Epidermal melanocyte (primary cell): ENCODE measurements around the gene RFX7.

Source experiments
- DNase-seq: peaks from one replicate; pipeline ENCODE4 v3.0.0; 2011; ENCODE audit warnings: low spot score; ENCODE audit not compliant: insufficient read length

RFX7 gene

DNA sequence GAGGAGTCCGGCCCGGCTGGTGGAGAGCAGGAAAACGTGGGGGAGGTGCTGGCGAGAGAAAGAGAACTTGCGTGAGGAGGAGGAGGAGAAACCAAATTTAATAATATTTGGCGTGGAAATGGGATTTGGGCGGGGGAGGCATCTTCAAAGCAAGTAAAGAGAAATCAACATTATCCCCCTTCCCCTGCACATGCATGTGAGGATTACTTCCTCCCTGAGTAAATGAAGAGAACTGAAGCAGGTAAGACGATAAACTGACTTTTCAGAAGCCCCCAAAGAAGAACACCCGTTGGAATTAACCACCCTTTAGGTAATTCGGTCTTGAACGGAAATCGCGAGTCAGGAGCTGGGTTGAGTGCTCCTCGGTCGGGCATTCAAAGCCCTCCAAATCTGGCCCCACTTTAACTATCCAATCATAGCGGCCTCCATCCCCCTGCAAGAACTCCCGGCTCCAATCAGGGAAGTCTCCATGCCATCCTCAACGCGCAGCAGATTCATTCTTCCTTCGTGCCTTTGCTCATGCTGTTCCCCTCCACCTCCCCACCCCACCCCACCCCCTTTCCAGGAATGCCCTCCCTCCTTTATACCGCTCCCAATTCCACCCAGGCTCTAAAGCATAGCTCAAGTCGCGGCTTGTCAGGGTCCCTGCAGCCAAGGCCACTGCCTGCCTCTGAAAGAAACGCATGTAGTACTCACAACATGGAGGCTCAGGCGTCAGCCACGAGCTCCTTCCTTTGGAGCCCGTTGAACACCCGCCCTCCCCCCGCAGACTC, 545 bp upstream of the RFX7 start:
- no peak for DNase-seq

DNA sequence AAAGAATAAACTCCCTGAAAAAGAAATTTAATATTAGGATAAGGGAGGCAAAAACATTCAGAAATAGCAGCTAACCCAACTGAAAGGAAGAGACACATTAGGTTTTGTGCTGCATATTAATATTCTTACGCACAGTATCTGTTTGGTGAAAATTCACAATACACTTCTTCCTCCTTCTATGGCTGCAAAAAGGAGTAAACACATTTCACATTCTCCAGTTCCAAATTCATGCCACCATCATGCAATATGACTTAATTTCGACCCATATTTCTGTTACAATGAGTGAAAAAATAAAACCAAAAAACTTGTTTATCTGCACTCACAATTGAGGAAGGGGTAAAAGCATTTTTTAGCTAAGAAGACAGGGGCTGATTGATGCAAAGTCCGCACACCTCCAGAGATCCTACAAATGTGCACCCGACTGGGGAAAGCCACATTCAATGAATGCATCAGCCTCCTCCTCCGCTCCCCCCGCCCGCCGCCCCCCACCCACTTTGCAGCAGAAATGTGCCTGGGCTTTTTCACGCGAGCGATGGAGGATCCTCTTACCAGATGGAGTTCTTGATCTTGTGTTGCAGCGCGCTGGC, 1.0 kb downstream of the RFX7 start:
- no peak for DNase-seq

DNA sequence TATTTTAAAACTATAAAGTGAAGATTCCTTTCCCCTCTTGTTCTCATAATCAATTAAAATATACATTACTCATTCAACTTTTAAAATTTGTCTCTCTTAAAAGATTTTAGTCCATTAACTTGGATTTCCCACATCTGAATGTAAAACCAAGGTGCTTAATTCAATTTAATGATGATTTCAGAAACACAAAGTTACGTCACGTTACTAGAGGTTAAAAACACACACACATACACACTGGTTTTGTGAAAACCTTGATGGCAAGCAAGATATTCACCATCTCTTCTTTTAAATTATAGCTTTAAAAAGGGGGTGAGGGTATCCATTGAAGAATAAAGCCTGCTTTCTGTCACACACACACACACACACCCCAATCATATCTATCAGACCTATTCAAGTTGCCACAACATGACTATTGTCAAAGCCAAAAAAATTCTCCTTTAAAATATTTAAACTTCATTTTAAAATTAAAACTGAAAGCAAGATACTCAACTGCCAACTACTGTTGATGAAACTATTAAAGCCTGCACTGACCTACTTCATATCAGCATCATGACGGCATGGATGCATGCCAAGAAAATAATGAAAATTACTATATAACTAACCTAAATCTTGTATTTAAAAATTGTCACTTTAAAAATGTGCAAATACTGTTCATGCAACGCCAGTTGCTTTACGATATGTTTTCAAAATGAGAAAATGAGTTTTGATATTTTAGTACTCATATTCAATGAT, 2.1 kb downstream of the RFX7 start:
- DNase-seq: no peak

DNA sequence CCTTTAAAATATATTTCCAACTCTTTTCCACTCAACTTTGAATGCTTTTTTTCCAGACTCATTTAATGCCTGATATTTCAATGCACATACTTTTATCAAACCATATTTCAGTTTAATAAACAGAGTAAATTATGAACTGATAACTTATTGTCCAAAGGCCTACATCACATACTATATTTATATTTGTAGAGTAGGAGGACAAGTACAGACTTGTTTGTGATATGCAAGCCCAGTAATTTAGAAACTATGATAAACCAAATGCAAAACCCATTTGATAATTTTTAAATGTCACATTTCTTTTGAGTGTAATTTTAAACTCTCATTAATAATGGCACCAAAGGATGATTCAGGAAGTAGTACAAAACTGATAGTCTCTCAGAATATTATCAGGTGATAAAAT, 3.3 kb downstream of the RFX7 start:
- no peak for DNase-seq

DNA sequence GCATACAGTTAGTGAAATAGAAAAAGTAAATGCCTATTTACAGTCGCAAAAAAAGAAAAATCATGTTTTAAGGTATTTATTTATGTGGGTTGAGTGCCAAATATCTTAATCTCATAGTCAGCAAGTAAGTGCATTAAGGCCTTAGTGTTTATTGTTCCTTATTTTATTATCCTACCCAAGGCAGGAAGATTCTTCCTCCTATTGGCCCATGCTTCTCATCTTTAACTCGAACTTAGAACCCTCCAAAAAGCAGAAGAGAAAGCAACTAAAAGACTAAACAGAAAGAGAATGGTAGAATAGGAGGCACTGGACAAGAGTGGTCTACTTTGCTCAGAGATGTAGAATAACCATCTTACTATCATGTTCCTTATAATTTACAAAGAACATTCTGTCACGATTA, 7.5 kb downstream of the RFX7 start:
- no peak for DNase-seq

DNA sequence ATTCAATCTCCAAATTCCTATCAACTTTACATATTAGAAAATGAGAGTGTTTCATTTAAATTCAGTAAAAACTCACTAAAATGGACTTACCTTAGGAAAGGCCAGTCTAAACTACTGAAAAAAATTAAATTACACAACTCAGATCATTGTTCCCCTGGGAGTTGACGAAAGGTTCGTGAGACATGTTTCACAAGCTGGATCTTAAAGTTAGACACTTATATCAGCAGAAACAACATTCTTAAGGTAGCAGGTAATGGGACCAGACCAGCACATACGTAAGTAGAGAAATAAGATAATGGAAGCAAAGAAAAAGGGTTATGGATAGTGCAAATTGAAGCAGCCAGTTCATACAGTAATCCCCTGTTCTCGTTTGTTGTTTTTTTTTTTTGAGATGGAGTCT, 8.9 kb downstream of the RFX7 start:
- DNase-seq: no peak

DNA sequence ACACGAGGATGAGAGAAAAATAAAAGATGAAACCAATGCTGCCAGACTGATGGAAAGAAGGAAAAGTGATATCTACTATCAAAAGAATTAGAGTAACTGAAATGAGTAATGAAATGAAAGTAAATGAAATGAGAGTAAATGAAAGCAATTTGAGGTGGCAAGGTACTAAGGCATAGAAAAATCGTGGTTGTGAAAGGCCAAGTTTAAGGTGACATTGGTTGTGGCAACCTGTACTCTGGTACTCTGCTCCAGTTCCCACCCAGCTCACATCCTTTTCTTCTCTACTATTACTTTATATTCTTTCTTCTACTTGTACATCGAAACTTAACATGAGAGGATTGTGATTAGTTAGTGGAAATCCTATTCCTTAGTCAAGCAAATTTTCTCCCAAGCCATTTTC, 10.1 kb downstream of the RFX7 start:
- no peak for DNase-seq

DNA sequence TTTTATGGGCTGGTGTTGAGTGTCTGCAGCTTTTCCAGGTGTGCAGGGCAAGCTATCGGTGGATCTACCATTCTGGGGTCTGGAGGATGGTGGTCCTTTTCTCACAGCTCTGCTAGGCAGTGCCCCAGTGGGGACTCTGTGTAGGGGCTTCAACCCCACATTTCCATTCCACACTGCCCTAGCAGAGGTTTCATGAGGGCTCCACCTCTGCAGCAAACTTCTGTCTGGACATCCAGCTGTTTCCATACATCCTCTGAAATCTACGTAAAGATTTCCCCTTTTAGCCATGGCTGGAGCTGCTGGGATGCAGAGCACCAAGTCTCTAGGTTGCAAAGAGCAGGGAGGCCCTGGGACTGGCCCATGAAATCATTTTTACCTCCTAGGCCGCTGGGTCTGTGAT, 11.6 kb downstream of the RFX7 start:
- no peak for DNase-seq

DNA sequence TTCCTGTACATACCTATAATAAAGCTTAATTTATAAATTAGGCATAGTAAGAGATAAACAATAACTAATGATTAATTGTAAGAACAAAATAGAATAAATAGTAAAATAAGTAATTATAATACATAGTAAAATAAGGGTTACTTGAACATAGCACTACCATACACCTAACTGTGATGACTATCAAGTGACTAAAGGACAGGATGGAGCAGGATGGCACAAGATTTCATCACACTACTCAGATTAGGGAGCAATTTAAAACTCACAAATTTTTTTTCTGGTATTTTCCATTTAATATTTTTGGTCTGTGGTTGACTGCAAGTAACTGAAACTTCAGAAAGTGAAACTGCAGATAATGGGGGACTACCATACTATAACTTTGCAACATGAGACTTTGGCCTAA, 14.8 kb downstream of the RFX7 start:
- no peak for DNase-seq

DNA sequence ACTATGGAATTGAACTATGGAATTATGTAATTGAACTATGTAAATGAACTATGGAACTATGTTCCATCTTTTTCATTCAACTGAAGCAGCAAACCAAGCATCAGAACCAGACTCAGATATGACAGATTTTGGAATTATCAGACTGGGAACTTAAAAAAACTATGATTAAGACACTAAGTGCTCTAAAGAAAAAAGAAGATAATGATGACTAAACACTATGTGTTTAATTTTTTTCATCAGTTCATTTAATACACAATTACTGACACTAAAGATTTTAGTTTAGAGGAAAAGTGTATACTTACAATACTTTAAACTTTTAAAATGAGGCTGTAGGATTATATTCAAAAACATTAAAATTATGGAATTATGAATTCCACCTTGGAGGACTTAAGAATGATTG, 15.3 kb downstream of the RFX7 start:
- no peak for DNase-seq

DNA sequence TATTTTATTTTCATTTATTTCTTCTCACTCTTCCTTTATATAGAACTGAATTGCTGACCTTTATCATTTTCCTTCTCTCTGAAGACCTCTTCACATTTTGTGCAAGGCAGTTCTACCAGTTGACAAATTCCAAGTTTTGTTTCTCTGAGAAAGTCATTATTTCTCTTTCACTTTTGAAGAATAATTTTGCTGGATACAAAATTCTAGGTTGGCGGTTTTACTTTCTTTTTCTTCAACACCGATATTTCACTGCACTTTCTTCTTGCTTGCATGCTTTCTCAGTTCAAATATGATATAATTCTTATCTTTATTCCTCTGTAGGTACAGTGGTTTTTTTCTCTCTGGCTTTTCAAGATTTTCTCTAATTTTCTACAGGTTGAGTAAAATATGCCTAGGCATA, 15.9 kb downstream of the RFX7 start:
- DNase-seq: no peak

DNA sequence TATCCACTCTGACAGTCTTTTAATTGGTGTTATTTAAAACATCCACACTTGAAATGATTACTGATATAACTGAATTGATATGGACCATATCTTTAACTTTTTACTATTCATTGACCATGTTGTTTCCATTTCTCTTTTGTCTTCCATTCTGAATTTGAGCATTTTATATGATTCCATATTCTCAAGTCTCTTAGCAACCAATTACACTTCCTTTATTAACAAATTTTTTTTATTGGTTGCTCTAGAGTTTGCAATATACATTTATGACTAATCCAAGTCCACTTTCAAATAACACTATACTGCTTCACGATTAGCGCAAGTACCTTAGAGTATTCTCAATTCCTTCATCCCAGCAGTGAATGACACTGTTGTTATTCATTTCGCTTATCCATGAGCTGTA, 16.4 kb downstream of the RFX7 start:
- no peak for DNase-seq

DNA sequence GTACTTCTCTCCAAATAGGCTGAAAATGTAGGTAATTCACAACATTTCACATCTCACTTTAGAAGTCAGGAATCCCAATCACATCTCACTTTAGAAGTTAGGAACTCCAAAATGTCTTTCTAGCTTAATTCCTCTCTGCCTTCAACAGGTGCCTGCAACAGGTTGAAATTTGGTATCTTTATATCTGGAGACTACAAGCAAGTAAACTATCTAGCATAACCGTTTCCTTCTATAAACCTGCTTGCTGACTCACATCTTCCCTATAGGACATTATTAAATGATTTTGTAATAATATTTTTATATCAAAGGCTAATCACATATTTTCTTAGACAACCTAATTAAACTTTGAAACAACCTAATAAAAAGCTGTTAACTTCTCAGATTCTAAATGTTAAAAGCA, 18.2 kb downstream of the RFX7 start:
- no peak for DNase-seq

DNA sequence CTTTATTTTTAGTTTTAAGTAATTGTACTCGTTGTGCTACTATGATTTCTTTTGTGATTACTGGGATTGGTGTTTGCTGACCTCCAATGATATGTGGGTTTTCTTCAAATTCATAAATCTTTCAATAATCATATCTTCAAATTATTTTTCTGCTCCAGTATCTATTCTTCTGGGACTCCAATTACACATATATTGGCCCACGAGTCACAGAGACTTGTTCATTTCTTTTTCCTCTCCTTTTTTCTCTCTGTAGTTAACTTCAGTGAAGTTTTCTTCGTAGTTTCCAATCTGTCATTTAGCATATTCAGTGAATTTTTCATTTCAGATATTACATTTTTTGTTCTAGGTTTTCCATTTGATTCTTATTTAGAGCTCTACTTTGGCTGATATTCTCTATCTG, 21.4 kb downstream of the RFX7 start:
- DNase-seq: no peak

DNA sequence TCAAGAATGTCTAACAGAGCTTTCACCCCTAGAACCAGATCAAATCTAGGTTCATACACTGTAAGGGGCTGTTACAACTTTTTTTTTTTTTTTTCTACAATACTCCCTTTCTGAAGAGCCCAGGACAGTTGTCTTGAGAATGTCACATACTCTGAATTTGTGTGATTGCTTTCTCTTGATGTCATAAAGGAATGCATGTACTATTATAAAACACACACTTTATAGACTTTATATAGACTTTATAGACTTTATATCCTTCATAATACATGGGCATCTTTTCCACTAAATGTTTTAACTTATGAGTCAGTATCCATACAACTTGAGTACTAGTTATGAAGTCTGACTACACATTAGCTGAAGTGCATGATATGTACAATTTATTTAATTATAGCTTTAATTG, 26.3 kb downstream of the RFX7 start:
- no peak for DNase-seq

DNA sequence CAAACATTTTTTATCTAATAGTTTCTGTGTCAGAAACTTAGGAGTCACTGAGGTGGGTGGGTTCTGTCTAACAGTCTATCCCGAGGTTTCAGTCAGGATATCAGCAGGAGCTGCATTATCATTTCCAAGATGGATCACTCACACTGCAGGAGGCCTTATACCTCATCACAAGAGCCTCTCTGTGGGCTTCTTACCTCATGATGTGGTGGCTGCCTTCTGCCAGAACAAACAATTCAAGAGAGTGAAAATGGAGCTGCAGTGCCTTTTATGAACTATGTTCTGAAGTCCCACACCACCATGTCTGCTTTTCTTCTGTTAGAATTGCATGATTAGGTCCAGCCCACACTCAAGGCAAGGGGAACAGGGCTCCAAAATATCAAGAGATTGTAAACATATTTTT, 27.9 kb downstream of the RFX7 start:
- no peak for DNase-seq

DNA sequence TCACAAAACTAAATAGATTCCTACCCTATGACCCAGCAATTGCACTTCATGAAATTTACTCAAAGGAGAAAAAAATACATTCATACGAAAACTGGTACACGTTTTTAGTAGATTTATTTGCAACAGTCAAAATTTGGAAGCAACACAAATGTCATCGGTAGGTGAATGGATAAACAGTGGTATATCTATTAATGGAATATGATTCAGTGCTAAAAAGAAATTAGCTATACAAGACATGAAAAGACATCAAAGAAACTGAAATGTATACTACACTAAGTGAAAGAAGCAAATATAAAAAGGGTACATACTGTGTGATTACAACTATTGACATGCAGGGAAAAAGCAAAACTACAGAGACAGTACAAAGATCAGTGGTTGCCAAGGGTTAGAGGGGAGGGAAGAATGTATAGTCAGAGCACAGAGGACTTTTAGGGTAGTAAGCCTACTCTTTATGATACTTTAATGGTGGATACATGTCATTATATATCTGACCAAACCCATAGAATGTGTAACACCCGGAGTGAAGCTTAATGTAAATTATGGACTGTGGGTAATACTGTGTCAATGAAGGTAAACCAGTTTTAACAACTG, 31.6 kb downstream of the RFX7 start:
- no peak for DNase-seq

DNA sequence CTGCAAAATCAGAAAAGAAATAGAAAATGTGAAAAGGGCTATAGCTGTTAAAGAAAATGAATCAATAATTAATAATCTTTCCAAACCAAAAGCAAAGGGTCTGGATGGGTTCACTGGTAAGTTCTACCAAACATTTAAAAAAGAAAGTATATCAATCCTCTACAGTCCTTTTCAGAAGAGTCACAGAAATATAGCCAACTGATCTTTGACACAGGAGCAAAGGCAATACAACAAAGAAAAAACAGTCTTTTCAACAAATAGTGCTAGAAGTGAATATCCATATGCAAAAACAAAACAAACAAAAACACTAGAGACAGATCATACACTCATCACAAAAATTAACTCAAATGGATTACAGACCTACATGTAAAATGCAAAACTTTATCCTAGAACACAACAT, 32.6 kb downstream of the RFX7 start:
- no peak for DNase-seq

DNA sequence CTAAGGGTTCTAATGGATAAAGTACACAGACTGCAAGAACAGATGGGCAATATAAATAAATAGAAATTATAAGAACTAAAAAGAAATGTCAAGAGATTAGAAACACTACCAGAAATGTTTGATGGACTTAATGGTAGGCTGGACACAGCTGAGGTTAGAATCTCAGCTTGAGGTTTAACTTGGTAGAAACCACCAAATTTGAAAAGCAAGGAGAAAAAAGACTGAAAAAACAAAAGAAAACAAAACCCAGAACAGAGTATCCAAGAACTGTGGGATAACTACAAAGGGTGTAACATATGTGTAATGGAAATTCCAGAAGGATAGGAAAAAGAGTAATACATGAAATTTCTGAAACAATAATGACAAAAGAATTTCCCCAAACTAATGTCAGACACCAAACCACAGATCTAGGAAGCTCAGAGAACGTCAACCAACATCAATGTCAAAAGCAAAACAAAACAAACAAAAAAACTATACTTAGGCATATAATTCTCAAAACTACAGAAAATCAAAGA, 35.0 kb downstream of the RFX7 start:
- DNase-seq: no peak

DNA sequence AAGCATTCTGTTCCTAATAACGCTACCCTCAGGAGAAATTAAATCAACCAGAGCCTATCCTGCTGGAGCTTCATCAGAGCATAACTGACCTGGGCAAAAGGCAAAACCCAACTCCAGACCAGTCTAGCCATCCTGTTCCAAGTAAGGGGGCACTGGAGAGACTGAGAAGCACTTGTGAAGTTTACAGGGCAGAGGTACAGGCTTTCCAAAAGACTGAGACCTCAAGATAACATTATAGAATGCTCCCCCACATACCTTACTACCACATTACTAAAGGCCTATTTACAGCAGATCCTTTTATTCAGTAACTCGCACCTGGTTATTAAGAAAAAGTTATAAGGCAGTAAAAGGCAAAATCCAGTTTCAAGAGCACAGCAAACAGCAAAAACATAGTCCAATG, 35.5 kb downstream of the RFX7 start:
- no peak for DNase-seq

DNA sequence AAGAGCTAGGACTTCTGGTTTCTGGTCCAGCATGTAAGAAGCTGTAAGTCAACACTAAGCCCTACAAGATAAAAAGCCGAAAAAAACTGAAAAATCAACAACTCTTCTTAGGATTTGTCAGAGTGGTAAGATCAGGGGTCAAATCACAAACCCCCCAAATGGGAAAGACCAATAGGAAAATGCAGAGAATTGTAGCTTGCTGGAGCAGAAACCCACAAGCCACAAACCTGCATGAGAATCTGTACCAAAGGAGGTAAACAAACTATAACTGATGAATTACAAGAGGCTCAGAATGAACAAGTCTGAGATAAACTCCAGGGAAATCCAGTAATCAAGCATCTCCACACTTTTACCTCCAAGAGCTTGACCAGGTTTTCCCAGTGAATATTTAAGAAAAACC, 36.0 kb downstream of the RFX7 start:
- DNase-seq: no peak

DNA sequence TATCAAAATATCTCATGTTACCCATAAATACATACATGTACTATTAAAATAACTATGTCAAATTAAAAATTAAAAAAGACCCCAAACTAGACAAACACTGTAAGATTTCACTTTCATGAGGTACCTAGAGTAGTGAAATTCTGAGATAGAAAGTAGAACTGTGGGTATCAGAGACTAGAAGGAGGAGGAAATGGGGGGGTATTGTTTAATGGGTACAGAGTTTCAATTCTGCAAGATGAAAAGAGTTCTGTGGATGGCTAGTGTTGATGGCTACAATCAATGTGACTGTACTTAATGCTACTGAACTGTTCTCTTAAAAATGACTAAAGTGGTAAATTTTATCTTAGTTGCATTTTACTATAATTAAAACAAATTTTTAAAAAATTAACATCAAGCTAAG, 36.6 kb downstream of the RFX7 start:
- no peak for DNase-seq
